ENCODE data around the gene ACSS2.

Gene ACSS2

GRCh38 chr20:34952671-34953070 lies 76.3 kb downstream of the ACSS2 start:
- no peak for DNase-seq

- no peak for DNase-seq
These were observed 77.5 kb downstream of the ACSS2 start for GRCh38 chr20:34953960-34954359.

DNA sequence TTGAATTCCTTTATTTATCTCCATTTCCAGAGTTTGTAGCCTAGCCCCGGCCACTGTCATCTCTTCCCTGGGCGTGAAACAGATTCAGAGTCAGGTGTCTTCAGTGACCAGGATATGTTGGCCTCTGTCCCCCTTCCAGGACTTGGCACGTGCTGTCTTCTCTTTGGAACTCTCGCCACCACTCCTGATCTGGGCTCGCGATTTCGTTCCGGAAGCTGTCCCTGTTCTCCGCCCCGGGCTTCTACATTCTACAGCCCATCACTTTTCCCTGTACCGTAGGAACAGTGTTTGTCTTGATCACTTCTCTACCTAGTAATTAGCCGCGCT lies 78.5 kb downstream of the ACSS2 start:
- DNase-seq: peak; percentile 26 to 33

DNA sequence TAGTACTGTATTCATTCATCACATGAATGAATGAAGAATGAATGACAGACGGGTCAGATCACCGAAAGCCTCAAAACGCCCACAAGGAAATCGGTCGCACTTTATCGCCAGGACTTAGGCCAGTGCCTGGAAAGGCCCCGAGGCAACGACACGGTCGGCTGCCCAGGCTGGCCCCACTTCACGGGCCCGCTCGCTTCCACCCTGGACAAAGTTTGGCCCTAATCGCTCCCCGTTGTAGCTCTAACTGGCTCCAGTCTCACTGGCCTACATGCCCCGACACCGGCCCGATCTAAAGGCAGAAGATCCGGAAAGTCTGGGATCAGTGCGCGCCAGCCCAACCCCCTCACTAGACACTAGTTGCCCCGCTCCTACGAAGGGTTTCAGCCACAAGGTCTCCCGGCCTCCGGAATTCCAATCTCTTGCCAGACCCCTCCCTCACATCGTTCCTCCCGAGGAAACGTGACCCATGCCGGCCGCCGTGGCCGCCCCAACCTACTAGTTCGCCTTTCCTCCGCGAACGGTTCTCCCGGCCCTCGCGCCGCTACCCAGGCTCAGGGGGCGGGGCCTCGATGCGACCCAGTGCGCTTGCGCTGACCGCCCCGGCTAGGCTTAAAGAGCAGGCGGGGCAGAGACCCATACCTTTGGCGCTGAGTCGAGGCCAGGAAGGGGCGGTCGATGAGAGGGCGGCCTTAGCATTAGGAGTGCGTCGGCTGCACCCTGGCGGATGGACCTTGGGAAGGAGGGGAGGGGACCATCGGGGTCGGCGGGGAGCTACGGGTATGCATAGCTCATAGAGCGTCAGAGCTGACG lies 79.0 kb downstream of the ACSS2 start, which contains the start of the genes GSS and MYH7B:
Gene GSS (minus strand): TSS at position 576 of the 810 bp plus-strand sequence. CDS start 3,954 bp downstream, outside the sequence.
Gene MYH7B (plus strand): TSS at position 638 of the 810 bp plus-strand sequence. CDS start 22,138 bp downstream, outside the sequence.
- peak; percentile 99 for DNase-seq

DNA sequence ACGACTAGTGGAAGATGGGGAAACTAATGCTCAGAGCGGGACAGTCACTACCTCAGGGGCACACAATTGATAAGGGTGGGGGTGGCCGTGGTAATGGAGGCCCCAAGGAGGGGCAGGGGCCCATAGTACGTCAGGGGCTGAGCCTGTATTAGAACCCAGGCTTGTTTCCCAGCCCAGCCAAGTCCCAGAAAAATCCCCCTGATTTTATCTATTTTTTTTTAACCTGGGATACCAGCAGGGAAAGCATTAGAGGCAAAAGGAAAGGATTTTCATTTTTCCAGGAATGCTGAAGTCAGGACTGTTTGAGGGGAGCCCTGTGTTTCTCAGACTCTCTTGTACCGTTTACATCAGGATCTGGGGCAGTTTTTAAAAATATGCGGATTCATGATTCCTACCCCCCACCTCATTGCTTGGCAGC lies 79.6 kb downstream of the ACSS2 start:
- DNase-seq: no peak

DNA sequence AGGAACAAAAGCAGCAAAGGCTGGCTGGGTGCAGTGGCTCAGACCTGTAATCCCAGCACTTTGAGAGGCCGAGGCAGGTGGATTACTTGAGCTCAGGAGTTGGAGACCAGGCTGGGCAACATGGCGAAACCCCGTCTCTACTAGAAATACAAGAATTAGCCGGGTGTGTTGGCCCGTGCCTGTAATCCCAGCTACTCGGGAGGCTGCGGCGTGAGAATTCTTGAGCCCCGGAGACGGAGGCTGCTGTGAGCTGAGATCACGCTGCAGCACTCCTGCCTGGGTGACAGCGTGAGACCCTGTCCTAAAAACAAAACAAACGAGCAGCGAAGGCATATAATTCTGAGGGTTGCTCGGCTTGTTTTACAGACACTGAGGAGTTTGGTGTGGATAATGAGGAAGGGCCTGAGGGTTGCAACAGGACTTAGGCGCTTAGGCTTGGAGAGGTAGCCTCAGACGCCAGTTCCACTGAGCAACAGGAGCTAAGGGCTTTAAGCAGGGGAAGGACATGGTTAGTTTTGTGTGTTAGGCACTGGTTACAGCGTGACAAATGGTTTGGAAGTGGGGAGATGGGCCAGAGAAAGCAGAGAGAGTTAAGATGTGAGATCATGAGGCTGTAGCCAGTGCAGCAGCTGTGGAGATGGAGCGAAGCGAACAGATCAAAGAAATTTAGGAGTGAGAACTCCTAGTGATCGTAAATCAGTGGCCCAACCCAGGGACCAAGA lies 80.5 kb downstream of the ACSS2 start:
- DNase-seq: no peak

DNA sequence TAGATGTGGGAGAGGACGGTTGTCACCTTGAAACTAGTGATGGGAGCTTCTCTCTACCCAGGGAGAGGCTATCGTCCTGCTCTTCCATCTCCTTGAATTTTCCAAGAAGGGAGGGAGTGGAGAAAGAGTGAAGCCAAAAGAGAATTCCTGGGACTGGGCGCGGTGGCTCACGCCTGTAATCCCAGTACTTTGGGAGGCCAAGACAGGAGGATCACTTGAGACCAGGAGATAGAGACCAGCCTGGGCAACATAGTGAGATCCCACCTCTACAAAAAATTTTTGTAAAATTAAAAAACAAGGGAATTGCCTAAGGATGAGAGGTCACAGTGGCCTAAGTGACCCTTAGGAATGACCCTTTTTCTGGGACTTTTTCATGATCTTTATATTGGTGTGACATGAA lies 88.1 kb downstream of the ACSS2 start:
- no peak for DNase-seq

DNA sequence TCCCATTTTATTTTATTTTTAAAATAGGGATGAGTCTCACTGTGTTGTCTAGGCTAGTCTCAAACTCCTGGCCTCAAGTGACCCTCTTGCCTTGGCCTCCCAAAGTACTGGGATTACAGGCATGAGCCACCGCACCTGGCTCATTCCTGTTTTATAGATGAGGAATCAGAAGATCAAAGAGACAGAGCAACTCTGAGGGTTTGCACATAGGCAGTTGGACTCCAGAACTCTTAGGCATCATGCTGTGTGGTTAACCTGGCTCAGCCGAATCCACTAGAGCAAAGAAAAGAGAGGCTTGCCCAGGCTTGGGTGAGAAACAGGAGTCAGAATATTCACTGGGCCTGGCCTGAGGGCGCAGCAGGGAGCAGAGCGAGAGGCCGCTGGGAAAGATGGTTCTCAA lies 88.6 kb downstream of the ACSS2 start:
- no peak for DNase-seq

GRCh38 chr20:34967421-34967820 lies 91.0 kb downstream of the ACSS2 start:
- DNase-seq: no peak

- DNase-seq: no peak
These were observed 91.8 kb downstream of the ACSS2 start for GRCh38 chr20:34968042-34968775.

GRCh38 chr20:34970193-34970840 lies 93.9 kb downstream of the ACSS2 start:
- DNase-seq: no peak

- DNase-seq: no peak
These were observed 94.6 kb downstream of the ACSS2 start for GRCh38 chr20:34970846-34971560.

GRCh38 chr20:34971561-34972235 lies 95.3 kb downstream of the ACSS2 start:
- no peak for DNase-seq

GRCh38 chr20:34974246-34974645 lies 97.8 kb downstream of the ACSS2 start:
- DNase-seq: no peak

- no peak for DNase-seq
These were observed 99.9 kb downstream of the ACSS2 start for GRCh38 chr20:34976286-34976685.

Data from activated CD4-positive, alpha-beta T cell treated with anti-CD3 and anti-CD28 coated beads, Interleukin-2, amount 50 U/mL, for 48 hours (primary cell).